Mucosa of stomach (tissue), 1 donor: ENCODE data around the gene CRISPLD2.

ENCODE experiments used
- H3K27me3 ChIP-seq: one replicate; pipeline ENCODE4 v1.7.0; 2013; ENCODE audit warnings: mild to moderate bottlenecking, low read length; ENCODE audit not compliant: control insufficient read depth, insufficient read depth
- H3K36me3 ChIP-seq: one replicate; pipeline ENCODE4 v1.7.0; 2013; ENCODE audit warnings: low read length; ENCODE audit not compliant: control insufficient read depth, insufficient read depth
- H3K4me1 ChIP-seq: one replicate; pipeline ENCODE4 v1.7.0; 2013; ENCODE audit warnings: mild to moderate bottlenecking, low read length; ENCODE audit not compliant: control insufficient read depth, insufficient read depth
- H3K4me3 ChIP-seq: one replicate; pipeline ENCODE4 v1.7.0; 2013; ENCODE audit warnings: low read length
- H3K9ac ChIP-seq: one replicate; pipeline ENCODE4 v1.7.0; 2013; ENCODE audit warnings: mild to moderate bottlenecking, low read length, moderate library complexity
- H3K9me3 ChIP-seq: one replicate; pipeline ENCODE4 v1.7.0; 2013; ENCODE audit warnings: mild to moderate bottlenecking, low read length, moderate library complexity; ENCODE audit not compliant: control insufficient read depth
- donor health status: Pancreatic carcinoma.

Gene CRISPLD2

GRCh38 chr16:84806256-84806889, 13.4 kb upstream of the CRISPLD2 start:
- Histone ChIP-seq H3K4me1 (no peaks in the 10 kb centered on the region), H3K9me3 (no peaks in the 10 kb centered on the region), H3K4me3 (no peak overlapping the region), H3K27me3 (no peaks in the 10 kb centered on the region), H3K36me3 (no peaks in the 10 kb centered on the region), H3K9ac (no peak overlapping the region)

- Histone ChIP-seq H3K9me3 (no peaks in the 10 kb centered on the region), H3K36me3 (no peaks in the 10 kb centered on the region), H3K4me1 (no peaks in the 10 kb centered on the region), H3K4me3 (no peak overlapping the region), H3K9ac (no peak overlapping the region), H3K27me3 (no peaks in the 10 kb centered on the region)
Measured at GRCh38 chr16:84806890-84807258, 12.9 kb upstream of the CRISPLD2 start.

- H3K36me3 ChIP-seq = no peaks in the 10 kb centered on the region
- no peaks in the 10 kb centered on the region for H3K4me1 ChIP-seq
- no peak overlapping the region for H3K4me3 ChIP-seq
- no peaks in the 10 kb centered on the region for H3K27me3 ChIP-seq
- no peak overlapping the region for H3K9ac ChIP-seq
- no peaks in the 10 kb centered on the region for H3K9me3 ChIP-seq
Measured at GRCh38 chr16:84807776-84808175, 12.0 kb upstream of the CRISPLD2 start.

GRCh38 chr16:84808826-84809225, 11.0 kb upstream of the CRISPLD2 start:
- Histone ChIP-seq H3K4me1 (no peaks in the 10 kb centered on the region), H3K36me3 (no peaks in the 10 kb centered on the region), H3K4me3 (no peak overlapping the region), H3K9ac (no peak overlapping the region), H3K9me3 (no peaks in the 10 kb centered on the region), H3K27me3 (no peaks in the 10 kb centered on the region)

GRCh38 chr16:84810518-84811273, 9.1 kb upstream of the CRISPLD2 start:
- Histone ChIP-seq H3K9me3 (no peaks in the 10 kb centered on the region), H3K4me1 (no peaks in the 10 kb centered on the region), H3K9ac (no peak overlapping the region), H3K36me3 (no peaks in the 10 kb centered on the region), H3K4me3 (no peak overlapping the region), H3K27me3 (no peaks in the 10 kb centered on the region)

GRCh38 chr16:84811529-84811928, 8.3 kb upstream of the CRISPLD2 start:
- no peaks in the 10 kb centered on the region for H3K27me3 ChIP-seq
- no peak overlapping the region for H3K9ac ChIP-seq
- no peaks in the 10 kb centered on the region for H3K4me1 ChIP-seq
- no peak overlapping the region for H3K4me3 ChIP-seq
- no peaks in the 10 kb centered on the region for H3K36me3 ChIP-seq
- H3K9me3 ChIP-seq = no peaks in the 10 kb centered on the region

- no peak overlapping the region for H3K4me3 ChIP-seq
- no peaks in the 10 kb centered on the region for H3K9me3 ChIP-seq
- no peak overlapping the region for H3K9ac ChIP-seq
- no peaks in the 10 kb centered on the region for H3K27me3 ChIP-seq
- H3K4me1 ChIP-seq = no peaks in the 10 kb centered on the region
- no peaks in the 10 kb centered on the region for H3K36me3 ChIP-seq
Measured at GRCh38 chr16:84813141-84813934, 6.4 kb upstream of the CRISPLD2 start.

GRCh38 chr16:84815462-84815861, 4.3 kb upstream of the CRISPLD2 start:
- Histone ChIP-seq H3K9ac (no peak overlapping the region), H3K36me3 (no peaks in the 10 kb centered on the region), H3K4me3 (no peak overlapping the region), H3K4me1 (peaks cover 6% of the 10 kb centered on the region), H3K27me3 (peaks cover 4% of the 10 kb centered on the region), H3K9me3 (no peaks in the 10 kb centered on the region)

- H3K4me3 ChIP-seq = no peak overlapping the region
- H3K9me3 ChIP-seq = no peaks in the 10 kb centered on the region
- H3K4me1 ChIP-seq = peaks cover 12% of the 10 kb centered on the region
- peaks cover 10% of the 10 kb centered on the region for H3K27me3 ChIP-seq
- no peak overlapping the region for H3K9ac ChIP-seq
- no peaks in the 10 kb centered on the region for H3K36me3 ChIP-seq
Measured at GRCh38 chr16:84816023-84816422, 3.8 kb upstream of the CRISPLD2 start.

GRCh38 chr16:84816485-84816884, 3.3 kb upstream of the CRISPLD2 start:
- no peak overlapping the region for H3K9ac ChIP-seq
- H3K4me1 ChIP-seq = peaks cover 16% of the 10 kb centered on the region
- no peak overlapping the region for H3K4me3 ChIP-seq
- H3K36me3 ChIP-seq = no peaks in the 10 kb centered on the region
- H3K9me3 ChIP-seq = no peaks in the 10 kb centered on the region
- H3K27me3 ChIP-seq = peaks cover 10% of the 10 kb centered on the region

- H3K36me3 ChIP-seq = no peaks in the 10 kb centered on the region
Measured at GRCh38 chr16:84817206-84817605, 2.6 kb upstream of the CRISPLD2 start.

GRCh38 chr16:84817613-84818012, 2.2 kb upstream of the CRISPLD2 start:
- Histone ChIP-seq H3K36me3 (no peaks in the 10 kb centered on the region), H3K27me3 (peaks cover 10% of the 10 kb centered on the region), H3K9ac (no peak overlapping the region)

More at GRCh38 chr16:84817206-84817605, 2.6 kb upstream of the CRISPLD2 start:
- Histone ChIP-seq H3K9me3 (no peaks in the 10 kb centered on the region), H3K9ac (no peak overlapping the region), H3K27me3 (peaks cover 10% of the 10 kb centered on the region), H3K4me3 (no peak overlapping the region), H3K4me1 (peaks cover 22% of the 10 kb centered on the region)

More at GRCh38 chr16:84817613-84818012, 2.2 kb upstream of the CRISPLD2 start:
- H3K9me3 ChIP-seq = no peaks in the 10 kb centered on the region
- no peak overlapping the region for H3K4me3 ChIP-seq
- H3K4me1 ChIP-seq = peaks cover 22% of the 10 kb centered on the region
